NCI-H2171 (cell line): ENCODE data around the gene PFKM.
A peak's percentile ranks its signal among the peaks of the same experiment; 100 is the strongest.

Experiments used
- DNase-seq: peaks from one replicate; lab custom pipeline; 2025; lab: John Stamatoyannopoulos, UW

Gene PFKM

GRCh38 chr12:48119078-48119833, at the start of gene PFKM:
Gene PFKM (plus strand): TSS chr12:48119364. CDS start chr12:48122775, 3,411 bp downstream.
- DNase-seq = peak; percentile 88

- DNase-seq = no peak
These were observed 49.1 kb upstream of the PFKM start for GRCh38 chr12:48070033-48070432.

GRCh38 chr12:48070731-48071130, 48.4 kb upstream of the PFKM start:
- DNase-seq = no peak

- DNase-seq = no peak
These were observed 47.4 kb upstream of the PFKM start for GRCh38 chr12:48071808-48072207.

- DNase-seq = no peak
These were observed 46.9 kb upstream of the PFKM start for GRCh38 chr12:48072266-48072665.

- DNase-seq = no peak
These were observed 44.9 kb upstream of the PFKM start for GRCh38 chr12:48074266-48074665.

- no peak for DNase-seq
These were observed 43.3 kb upstream of the PFKM start for GRCh38 chr12:48075832-48076231.

GRCh38 chr12:48077111-48077510, 42.1 kb upstream of the PFKM start:
- DNase-seq = no peak

GRCh38 chr12:48078901-48079300, 40.3 kb upstream of the PFKM start:
- no peak for DNase-seq

GRCh38 chr12:48080285-48080684, 38.9 kb upstream of the PFKM start:
- DNase-seq = no peak

GRCh38 chr12:48080821-48081220, 38.3 kb upstream of the PFKM start:
- DNase-seq = no peak

- DNase-seq = no peak
These were observed 35.1 kb upstream of the PFKM start for GRCh38 chr12:48084066-48084465.

GRCh38 chr12:48084841-48085460, 34.2 kb upstream of the PFKM start:
- no peak for DNase-seq

- no peak for DNase-seq
These were observed 32.8 kb upstream of the PFKM start for GRCh38 chr12:48086327-48086726.

GRCh38 chr12:48092611-48093010, 26.6 kb upstream of the PFKM start:
- DNase-seq = no peak

- DNase-seq = no peak
These were observed 14.6 kb upstream of the PFKM start for GRCh38 chr12:48104531-48104930.

- DNase-seq = peak; percentile 8
These were observed 13.8 kb upstream of the PFKM start for GRCh38 chr12:48105321-48105866.

- peak; percentile 86 for DNase-seq
These were observed 13.1 kb upstream of the PFKM start, which contains the start of gene SENP1 for GRCh38 chr12:48105867-48106680. Gene SENP1 (minus strand): TSS chr12:48106079. CDS start chr12:48101472, 4,607 bp downstream.

- DNase-seq = no peak
These were observed 12.2 kb upstream of the PFKM start for GRCh38 chr12:48106681-48107613.

GRCh38 chr12:48109424-48109823, 9.7 kb upstream of the PFKM start:
- DNase-seq = no peak

GRCh38 chr12:48110691-48111311, 8.4 kb upstream of the PFKM start:
- no peak for DNase-seq
